Fibroblast of the aortic adventitia (primary cell): Measurements from ENCODE around the gene ARID3B. TPM values are rescaled to one million over a fixed set of nuclear protein-coding genes. Genes with fewer than 3 reads are reported as not detected.

ENCODE experiments used
- DNase-seq: peaks from one replicate; pipeline ENCODE4 v3.0.0-alpha.2; 2010; ENCODE audit warnings: low read depth
- H3K4me3 ChIP-seq: 2 replicates; pipeline ENCODE4 v1.5.1; 2011; ENCODE audit warnings: low read depth, mild to moderate bottlenecking, control low read depth, low read length, moderate library complexity
- CTCF ChIP-seq: IDR thresholded peaks from 2 replicates; pipeline ENCODE4 v1.5.1; 2011; ENCODE audit warnings: mild to moderate bottlenecking, low read length, control low read depth, inconsistent platforms; ENCODE audit not compliant: insufficient read depth
- total RNA-seq: library from RNA; depleted of rRNA; stranded (reverse); fragments of >200 nt; gene quantifications from 2 replicates; pipeline ENCODE4 v1.2.3, GENCODE V29; 2012; ENCODE audit warnings: low replicate concordance

The ARID3B gene
- total RNA-seq, 1 donor = 2.5 TPM

GRCh38 chr15:74610302-74610951 lies 69.4 kb downstream of the ARID3B start:
- TF ChIP-seq CTCF = no peak
- H3K4me3 ChIP-seq = no peak overlapping the region
- DNase-seq = no peak

- H3K4me3 ChIP-seq = no peak overlapping the region
- no peak for DNase-seq
- TF ChIP-seq CTCF = no peak
Measured at GRCh38 chr15:74611341-74611740, 70.3 kb downstream of the ARID3B start.

- DNase-seq = no peak
- TF ChIP-seq CTCF = no peak
- H3K4me3 ChIP-seq = no peak overlapping the region
Measured at GRCh38 chr15:74611834-74612233, 70.8 kb downstream of the ARID3B start.

- no peak for TF ChIP-seq CTCF
- H3K4me3 ChIP-seq = no peak overlapping the region
- no peak for DNase-seq
Measured at GRCh38 chr15:74612677-74613076, 71.7 kb downstream of the ARID3B start.

- DNase-seq = no peak
- H3K4me3 ChIP-seq = no peak overlapping the region
- no peak for TF ChIP-seq CTCF
Measured at GRCh38 chr15:74613089-74613952, 72.3 kb downstream of the ARID3B start.

- peak overlapping the region; percentile 96 for H3K4me3 ChIP-seq
- no peak for TF ChIP-seq CTCF
- DNase-seq = no peak
Measured at GRCh38 chr15:74613953-74614743, 73.1 kb downstream of the ARID3B start.
